NOMO-1 (cell line): ENCODE results near the gene ABCF2.
A peak's percentile ranks its signal among the peaks of the same experiment; 100 is the strongest.

Source experiments
- DNase-seq, 2 experiments: peaks; one replicate each; lab custom pipeline; 2025; ENCODE audit not compliant: unreplicated experiment in 2 of 2; lab: John Stamatoyannopoulos, UW

ABCF2 gene

GRCh38 chr7:151226560-151226874, 488 bp downstream of the ABCF2 start:
- DNase-seq = no peak

DNA sequence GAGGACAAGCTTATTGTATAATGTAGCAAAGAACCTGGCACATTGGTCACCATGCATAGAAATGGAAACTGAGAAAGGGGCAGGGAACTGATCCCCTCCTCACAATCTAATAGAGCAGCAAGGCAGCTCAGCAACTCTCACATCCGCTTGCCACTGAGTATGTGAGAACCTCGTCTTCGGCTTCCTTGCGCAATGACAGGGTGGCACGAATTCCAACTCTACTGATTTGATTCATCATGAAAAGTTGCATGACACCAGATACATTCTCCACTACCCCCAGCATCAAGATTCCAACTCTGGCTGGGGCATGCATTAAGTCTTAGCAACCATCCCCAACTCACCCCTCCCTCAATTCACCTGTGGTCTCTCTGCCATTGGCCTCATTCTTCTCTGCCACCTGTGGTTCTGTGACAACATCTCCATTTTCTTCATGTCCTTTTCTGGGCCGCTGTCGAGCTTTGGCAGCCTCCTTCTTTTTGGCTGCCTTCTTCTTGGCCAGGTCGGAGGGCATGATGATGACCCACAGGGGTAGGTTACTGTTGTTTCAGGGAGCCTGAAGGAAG, 976 bp downstream of the ABCF2 start:
- peak in 1 of 2 experiments; percentile 36 for DNase-seq

- DNase-seq = no peak
Observed at GRCh38 chr7:151223728-151224127, 3.3 kb downstream of the ABCF2 start.

DNA sequence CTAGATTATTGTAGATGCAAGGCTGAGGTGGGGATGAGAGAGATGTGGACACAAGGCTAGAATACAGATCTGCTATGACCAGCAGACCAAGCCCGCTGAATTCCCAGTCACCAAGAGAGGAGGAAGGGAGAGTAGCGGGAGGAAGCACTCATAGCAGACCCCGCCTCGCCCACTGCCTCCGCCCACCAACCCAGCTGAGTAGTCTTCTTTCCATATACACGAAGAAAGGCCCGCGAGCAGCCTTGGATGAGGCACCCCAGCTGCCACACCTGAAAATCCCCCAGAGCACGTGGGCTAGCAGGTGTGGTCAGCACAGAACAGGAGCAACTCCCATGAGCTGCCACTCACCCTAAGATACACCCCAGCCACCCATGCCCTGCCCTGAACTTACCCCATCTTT, 8.8 kb downstream of the ABCF2 start:
- DNase-seq = no peak

DNA sequence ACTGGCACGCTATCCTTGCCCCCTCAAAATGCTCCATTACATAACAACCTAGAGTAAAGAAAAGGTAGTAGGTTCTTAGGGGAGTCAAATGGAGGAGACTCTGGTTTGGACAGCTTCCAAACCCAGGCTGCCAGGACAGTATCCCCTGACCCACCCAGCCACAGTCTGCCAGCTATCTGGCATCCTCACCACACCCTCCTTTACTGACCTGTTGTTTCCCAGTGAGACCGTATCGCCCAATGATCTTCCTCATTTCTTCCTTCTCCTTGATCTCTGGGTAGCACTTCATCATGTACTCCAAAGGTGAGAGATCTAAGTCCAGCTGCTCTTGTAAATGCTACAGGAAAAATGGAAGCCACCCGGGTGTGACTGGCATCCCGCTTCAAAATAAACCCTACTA, 11.6 kb downstream of the ABCF2 start:
- no peak for DNase-seq

- DNase-seq = no peak
Observed at GRCh38 chr7:151213826-151214225, 13.2 kb downstream of the ABCF2 start.

DNA sequence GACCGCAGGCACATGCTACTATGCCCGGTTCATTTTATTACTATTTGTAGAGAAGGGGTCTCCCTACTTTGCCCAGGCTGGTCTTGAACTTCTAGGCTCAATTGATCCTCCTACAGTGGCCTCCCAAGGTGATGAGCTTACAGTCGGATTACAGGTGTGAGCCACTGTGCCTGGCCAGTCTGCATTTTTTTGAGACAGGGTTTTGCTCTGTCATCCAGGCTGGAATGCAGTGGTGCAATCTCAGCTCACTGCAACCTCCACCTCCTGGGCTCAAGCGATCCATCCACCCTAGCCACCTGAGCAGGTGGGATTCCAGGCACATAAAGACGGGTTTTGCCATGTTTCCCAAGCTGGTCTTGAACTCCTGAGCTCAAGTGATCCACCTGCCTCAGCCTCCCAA, 14.4 kb downstream of the ABCF2 start:
- DNase-seq = no peak

DNA sequence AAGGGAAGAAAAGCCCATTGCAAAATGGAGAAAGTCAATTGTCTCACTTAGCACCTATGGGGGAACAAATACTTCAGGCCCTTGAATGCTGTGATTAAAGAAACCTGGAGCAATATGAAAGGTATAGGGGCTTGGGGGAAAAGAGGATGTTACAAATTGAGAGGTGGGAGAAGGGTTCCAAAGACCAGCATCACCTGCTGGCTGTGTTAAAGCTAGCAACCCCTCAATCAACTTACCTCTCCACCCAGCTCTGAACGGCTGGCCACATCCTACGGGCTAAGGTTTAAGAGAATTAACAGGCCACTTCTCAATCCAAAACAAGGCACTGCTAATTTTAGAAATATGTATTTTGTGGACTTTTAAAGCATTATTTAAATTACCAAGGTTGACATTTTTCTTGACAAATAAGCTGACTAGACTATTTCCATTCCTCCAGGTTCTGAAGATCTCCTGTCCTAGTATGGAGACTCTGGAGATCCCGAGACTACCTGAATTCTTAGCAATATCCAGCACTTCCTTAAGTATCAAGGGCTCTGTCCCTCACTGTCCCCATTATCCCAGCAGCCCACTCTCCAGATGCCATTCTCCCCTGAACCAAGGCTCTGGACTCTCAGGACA, 15.7 kb downstream of the ABCF2 start:
- DNase-seq = no peak

DNA sequence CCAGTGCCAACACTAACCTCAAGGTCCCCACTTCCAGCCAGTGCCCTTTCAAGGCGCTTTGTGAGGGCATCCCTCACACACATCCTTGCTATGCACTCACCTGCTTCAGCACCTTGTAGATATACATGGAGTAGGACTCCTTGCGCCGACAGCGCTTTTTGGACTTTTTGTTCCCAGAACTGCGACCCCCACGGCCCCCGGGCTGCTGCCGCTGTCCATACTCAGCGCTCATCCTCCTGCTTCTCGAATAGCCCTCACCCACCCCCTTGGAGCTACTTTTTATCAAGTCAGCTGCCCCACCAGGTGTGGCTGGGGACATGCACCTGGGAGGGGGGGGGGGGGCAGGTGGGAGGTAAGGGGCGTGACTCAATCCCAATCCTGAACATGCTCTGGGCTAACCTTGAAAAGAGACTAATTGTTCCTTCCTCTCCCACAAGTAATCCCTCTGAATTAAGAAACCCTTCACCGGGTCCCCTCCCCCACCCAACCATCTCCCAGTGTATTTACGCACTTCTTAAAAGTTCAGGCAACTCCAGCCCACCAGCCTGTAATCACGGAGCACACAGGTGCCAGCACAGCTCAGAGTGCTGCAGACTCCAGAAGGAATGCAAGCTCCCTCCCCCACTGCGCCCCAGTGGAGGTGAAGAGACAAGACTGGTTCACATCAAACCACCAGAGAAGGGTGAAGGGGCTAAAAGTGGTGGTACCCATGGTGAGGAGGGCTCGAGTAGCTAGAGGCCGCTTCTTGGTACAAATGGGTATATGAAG, 16.7 kb downstream of the ABCF2 start, which contains the start of gene H2BK1:
Gene H2BK1 (minus strand): TSS at position 402 of the 768 bp plus-strand sequence. CDS start 170 bp downstream, at position 232.
- no peak for DNase-seq

DNA sequence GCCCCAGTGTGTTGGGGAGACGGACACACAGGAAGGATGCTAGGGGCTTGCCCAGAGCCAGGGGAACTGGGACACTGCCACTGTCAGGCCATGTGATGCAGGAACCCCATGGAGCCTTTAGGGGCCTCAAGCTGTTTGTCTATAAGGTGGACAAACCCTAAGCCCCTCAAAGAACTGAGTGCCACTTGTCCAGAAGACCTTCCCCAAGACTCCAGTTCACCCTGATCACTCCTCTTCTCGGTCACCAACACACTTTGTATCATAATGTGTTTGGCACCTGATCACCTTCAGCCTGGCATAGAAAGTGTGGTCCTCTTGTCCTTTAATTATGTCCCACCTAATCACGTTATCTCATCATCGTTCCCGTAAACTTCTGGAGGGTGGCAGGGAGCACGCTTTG, 17.4 kb downstream of the ABCF2 start:
- DNase-seq = no peak

DNA sequence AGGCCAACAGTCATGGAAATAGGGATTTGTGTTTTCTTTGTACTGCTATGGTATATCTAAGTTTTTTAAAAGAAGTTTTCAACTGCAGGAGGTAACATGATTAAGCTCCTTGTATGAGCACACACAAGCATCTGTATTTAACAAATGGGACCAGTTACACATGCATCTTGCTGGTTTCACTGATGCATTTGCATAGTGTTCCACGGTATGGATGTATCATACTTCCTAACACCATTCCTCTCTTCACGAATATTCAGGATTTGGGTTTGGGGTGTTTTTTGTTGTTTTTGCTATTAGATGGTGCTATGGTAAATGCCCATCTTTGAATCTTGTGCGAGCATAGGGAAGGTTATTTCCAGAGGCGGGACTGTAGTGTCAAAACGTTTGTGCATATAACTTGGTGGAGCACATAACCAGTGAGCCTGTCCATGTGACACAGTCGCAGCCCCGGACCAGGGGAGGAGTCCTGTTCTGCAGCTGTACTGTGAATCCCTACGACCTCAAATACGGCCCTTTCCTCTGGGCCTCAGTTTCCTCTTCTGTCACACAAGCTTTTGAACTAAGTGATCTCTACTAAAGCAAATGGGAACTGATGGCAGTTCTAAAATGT, 18.6 kb downstream of the ABCF2 start:
- DNase-seq = no peak

- DNase-seq = no peak
Observed at GRCh38 chr7:151207804-151208203, 19.2 kb downstream of the ABCF2 start.

GRCh38 chr7:151207315-151207714, 19.7 kb downstream of the ABCF2 start:
- DNase-seq = no peak

DNA sequence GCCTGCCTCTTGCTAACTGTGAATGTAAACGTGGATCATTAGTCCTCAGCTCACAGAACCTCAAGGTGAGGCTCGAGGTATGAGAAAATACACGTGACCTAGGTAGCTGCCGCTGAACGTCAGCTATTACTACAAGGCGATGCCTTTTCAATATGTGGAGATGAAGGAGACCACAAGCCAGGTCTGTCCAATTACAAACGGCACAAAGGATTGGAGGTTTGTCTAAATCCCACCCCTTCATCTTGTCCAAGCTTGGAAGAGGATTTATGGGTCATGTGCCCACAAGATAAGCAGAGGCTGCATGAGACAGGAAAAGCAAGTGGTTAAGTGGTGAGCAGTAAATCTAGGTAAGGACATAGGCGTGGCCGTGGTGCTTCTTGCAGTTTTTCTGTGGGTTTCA, 20.1 kb downstream of the ABCF2 start:
- DNase-seq = peak in 1 of 2 experiments; percentile 45

DNA sequence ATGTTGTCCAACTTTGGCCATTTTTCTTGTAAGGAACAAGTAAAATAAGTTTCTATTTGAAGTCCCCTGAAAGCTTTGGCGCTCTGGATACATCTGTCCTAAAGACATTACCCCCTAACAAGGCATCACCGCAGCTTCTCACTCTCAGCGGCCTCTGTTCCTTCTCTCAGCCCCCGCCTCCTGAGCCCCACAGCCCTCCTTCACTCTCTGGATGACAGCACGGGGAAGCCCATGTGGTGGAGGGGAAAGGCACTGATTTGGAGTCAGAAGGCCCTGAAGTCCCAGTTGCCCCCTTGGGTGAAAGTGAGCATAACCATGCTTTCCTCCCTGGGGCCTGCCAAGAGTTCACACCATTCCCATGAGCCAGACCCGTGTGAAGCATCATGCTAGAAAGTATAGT, 21.3 kb downstream of the ABCF2 start:
- DNase-seq = no peak

DNA sequence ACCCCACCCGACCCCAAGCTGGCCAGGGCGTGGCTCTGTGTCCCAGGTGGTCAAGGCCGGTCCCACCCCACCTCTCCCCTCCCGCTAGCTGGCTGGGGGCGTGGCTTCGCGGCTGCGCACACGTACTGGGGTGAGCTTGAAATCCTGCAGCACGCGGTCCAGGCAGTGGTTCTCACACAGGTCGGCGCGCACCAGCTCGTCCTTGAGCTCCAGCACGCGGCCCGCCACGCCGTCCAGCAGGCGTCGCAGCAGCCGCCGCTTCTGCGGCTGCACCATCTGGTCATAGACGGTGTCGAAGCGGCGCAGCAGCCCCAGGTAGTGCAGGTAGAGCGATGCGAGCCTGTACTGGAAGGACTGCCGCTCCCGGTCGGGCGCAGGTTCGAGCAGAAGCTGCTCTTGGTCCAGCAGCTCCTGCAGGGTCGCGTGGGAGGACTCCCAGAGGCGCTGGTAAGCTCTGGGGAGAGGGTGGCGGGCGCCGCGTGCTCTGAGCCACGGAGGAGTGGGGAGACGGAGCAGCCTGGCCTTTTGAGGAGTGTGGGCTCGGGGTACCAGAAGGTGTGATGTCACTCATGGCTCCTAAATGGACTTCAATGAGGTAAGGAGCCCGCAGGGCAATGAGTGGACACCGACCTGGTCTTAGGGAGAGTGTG, 22.5 kb downstream of the ABCF2 start:
- no peak for DNase-seq

GRCh38 chr7:151202836-151203235, 24.2 kb downstream of the ABCF2 start:
- no peak for DNase-seq

DNA sequence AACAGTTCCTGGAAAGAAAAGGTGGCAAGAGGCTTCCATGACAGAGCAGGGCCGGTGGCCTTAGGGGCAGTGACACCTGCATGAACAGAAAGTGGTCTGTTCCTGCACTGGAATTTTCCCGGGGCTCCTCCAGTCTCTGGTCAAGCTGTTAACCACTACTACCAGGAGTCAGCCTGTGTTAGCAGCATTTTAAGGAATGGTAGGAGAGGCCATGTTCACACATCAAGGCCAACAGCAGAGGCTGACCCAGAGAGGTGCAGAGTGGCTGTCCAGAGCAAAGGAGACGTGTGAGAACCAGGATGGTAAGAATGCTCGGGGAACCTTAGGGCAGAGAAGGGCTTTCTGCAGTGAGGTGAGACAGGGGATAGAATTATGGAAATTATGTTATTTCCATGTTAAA, 25.3 kb downstream of the ABCF2 start:
- no peak for DNase-seq

DNA sequence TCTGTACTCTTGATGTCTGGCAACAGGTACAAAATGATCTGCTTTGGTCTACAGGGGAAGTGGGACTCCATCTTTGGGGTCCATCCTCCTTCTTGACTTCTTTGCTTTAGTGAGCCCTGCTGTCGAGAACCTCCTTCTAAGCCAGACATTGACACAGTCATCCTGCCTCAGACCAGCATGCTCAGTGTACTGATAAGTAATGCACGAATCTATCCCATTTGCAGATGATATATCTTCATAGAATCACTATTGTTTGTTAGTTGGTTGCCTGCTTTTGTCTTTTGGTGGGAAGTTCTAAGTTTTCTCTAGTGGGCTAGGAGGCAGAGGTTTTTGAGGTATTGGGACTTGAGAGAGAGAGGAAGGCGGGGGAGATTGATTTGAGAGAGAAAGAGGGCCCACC, 25.7 kb downstream of the ABCF2 start:
- no peak for DNase-seq

- DNase-seq = no peak
Observed at GRCh38 chr7:151198945-151199848, 27.8 kb downstream of the ABCF2 start.
